ENCODE measurements around the gene TOMM20.

Gene TOMM20

DNA sequence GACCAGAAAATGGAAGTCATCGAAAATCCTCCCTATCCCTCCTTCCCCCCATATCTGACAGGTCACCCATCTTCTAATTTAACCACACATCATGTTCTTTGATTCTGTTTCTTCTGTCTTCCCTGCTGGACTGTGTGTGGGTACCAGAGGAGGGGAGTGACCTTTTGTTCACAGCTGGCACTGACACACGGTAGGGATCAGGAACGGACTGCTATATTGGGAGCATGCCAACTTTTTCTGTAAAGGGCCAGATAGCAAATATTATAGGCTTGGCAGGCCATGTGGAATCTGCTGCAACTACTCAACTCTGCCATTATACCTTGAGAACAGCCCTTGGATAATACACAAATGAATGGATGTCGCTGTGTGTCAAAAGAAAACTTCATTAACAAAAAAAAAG is 7.5 kb upstream of the TOMM20 start:
- TF ChIP-seq, protein P1, sequence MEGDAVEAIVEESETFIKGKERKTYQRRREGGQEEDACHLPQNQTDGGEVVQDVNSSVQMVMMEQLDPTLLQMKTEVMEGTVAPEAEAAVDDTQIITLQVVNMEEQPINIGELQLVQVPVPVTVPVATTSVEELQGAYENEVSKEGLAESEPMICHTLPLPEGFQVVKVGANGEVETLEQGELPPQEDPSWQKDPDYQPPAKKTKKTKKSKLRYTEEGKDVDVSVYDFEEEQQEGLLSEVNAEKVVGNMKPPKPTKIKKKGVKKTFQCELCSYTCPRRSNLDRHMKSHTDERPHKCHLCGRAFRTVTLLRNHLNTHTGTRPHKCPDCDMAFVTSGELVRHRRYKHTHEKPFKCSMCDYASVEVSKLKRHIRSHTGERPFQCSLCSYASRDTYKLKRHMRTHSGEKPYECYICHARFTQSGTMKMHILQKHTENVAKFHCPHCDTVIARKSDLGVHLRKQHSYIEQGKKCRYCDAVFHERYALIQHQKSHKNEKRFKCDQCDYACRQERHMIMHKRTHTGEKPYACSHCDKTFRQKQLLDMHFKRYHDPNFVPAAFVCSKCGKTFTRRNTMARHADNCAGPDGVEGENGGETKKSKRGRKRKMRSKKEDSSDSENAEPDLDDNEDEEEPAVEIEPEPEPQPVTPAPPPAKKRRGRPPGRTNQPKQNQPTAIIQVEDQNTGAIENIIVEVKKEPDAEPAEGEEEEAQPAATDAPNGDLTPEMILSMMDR (conservative IDR thresholded peaks at IDR 0.05; ENCODE audit: low read length), result no peak
- H3K4me3 ChIP-seq (ENCODE audit: low read length), result no peak overlapping the region
- DNase-seq (ENCODE audit: low read depth), result no peak

DNA sequence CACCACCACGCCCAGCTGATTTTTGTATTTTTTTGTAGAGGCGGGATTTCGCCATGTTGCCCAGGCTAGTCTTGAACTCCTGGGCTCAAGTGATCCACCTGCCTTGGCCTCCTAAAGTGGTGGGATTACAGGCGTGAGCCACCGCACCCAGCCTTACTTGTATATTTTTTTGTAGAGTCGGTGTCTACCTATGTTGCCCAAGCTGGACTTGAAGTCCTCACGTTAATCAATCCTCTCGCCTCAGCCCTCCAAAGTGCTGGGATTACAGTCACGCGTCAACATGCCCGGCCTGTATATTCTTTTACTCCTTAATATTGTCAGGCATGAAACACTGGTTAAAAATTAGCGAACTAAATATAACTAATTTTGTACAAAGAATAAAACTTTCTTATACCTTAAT is 5.5 kb upstream of the TOMM20 start:
- TF ChIP-seq, protein P1 (conservative IDR thresholded peaks at IDR 0.05; ENCODE audit: low read length), result no peak
- no peak overlapping the region for H3K4me3 ChIP-seq (ENCODE audit: low read length)
- DNase-seq (ENCODE audit: low read depth), result no peak

DNA sequence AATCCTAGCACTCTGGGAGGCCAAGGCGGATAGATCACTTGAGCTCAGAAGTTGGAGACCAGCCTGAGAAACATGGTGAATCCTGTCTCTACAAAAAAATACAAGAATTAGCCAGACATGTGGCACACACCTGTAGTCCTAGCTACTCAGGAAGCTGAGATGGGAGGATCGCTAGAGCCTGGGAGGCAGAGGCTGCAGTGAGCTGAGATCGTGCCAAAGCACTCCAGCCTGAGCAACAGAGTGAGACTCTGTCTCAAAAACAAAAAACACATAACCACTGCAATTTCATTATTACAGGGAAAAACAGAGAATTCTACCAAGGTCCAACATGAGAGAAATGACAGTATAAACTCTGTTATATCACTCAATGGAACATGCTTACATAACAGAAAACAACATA is 4.4 kb upstream of the TOMM20 start:
- DNase-seq (ENCODE audit: low read depth), result no peak
- H3K4me3 ChIP-seq (ENCODE audit: low read length), result no peak overlapping the region

DNA sequence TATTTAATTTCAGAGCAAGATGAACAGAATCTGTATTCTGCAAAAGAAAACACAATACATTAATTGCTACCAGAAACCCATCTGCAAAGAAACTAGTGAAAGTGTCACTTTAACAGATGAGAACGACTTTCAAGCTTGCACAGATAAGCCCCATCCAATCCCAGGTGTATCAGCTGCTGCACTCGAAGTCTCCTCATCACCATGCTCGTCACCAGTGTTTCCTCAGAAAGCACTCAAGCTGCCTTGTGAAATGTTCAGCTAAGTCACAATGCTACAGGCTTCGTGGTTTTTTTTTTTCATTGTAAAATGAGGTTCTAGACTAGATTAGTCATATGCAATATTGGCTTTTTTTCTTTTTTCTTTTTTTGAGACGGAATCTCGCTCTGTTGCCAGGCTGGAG is 3.3 kb upstream of the TOMM20 start:
- DNase-seq (ENCODE audit: low read depth), result no peak
- TF ChIP-seq, protein P1 (conservative IDR thresholded peaks at IDR 0.05; ENCODE audit: low read length), result no peak
- no peak overlapping the region for H3K4me3 ChIP-seq (ENCODE audit: low read length)

More for the DNA sequence above, 4.4 kb upstream of the TOMM20 start:
- TF ChIP-seq, protein P1 (conservative IDR thresholded peaks at IDR 0.05; ENCODE audit: low read length), result no peak

- no peak for DNase-seq (ENCODE audit: low read depth)
- TF ChIP-seq, protein P1 (conservative IDR thresholded peaks at IDR 0.05; ENCODE audit: low read length), result no peak
- H3K4me3 ChIP-seq (ENCODE audit: low read length), result no peak overlapping the region
These were observed 2.2 kb upstream of the TOMM20 start for GRCh38 chr1:235130766-235131270.

- TF ChIP-seq, protein P1 (conservative IDR thresholded peaks at IDR 0.05; ENCODE audit: low read length), result no peak
- H3K4me3 ChIP-seq (ENCODE audit: low read length), result no peak overlapping the region
- DNase-seq (ENCODE audit: low read depth), result no peak
These were observed 1.3 kb upstream of the TOMM20 start for GRCh38 chr1:235129774-235130570.

Measured in AG10803 (cell line).